Measurements from ENCODE around the gene ADAM23.

Gene ADAM23

DNA sequence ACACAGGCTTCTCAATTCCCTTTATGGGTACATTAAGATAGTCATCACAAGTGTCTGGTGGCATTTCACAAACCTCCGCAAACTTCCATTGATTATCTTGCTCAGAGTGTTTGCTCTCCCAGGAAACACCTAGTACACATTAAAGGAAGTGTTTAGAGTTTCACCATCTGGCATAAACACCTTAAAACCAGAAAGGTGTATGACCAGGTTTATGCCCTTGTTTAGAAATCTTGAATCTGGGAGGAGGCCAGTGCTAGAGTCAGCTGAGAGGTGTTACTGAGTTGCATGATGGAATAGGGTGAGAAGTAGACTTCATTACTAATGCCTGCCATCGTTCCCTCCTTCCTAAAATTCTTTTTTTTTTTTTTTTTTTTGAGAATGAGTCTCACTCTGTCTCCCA lies 120.0 kb downstream of the ADAM23 start:
- no peak for DNase-seq (ENCODE audit: low read depth, low spot score)

DNA sequence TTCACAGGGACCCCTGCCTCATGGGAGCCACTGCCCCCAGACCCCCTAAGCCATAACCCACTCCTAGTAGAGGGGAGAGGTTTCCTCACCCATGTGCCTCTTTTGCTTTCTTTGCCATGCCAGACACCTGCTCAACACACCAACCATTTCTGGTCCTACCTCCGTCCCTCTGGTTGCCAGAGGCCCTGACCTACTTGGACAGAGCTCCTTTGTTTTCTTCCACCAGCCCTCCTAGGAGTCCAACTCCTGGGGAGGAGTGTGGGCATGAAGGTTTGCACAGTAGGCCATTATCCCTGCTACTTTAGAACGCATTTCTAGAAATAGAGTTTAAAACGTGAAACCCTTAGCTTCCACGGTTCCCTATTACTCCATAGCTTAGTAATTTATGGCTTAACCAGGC lies 122.3 kb downstream of the ADAM23 start:
- no peak for DNase-seq (ENCODE audit: low read depth, low spot score)

DNA sequence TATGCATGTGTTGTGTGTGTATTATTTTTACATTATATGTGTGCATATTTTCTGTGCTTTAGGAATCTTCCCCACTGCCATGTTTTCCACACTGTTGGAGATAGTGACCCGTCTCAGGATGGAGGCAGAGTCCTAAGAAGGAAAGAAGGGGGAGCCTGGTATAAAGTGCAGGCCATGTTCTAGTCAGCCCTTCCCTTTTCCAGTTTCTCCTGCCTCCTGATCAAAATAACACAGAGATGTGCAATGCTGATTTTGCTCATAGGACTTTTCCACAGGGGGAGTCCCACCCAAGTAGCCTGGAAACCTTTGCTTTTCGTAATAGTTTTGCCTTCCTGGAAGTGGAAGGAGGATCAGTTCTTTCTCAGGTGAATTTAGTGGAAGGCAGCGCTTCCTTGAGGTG lies 126.1 kb downstream of the ADAM23 start:
- DNase-seq (ENCODE audit: low read depth, low spot score) = no peak

DNA sequence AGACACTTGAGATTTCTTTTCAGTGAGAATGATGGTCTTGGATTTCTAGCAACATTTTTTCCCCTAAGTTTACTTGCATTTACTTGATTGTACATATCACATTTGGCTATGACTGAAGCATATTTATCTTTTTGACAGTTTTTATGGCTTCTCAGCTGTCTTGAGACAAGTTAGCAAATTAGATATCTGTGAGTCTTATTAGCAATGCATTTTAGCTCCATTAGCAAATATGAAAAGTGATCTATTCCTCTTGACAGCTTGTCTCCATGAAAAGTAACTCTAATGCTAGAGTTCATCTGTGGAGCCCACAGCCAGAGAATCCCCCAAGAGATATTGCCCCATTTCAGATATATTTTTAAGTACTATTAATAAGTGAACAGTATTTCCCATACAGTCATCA lies 126.9 kb downstream of the ADAM23 start:
- no peak for DNase-seq (ENCODE audit: low read depth, low spot score)

DNA sequence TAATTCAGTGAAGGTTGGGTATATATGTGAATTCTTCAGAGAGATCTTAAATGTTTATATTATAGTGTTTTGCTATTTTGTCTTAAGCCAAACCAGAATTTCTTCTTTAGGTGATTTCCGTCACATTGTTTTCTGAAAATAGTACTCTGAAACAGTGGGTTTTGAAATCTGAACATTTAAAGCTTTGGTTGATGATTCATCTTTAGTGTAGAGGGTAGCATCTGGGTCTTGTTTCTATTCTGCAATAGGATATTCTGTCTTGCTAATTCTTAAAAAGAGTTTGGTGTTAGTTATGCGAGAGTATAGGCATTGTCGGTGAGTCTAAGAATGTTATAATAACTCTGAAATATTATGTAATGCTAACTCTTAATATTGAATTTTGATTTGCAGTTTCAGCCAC lies 129.4 kb downstream of the ADAM23 start:
- DNase-seq (ENCODE audit: low read depth, low spot score) = no peak

DNA sequence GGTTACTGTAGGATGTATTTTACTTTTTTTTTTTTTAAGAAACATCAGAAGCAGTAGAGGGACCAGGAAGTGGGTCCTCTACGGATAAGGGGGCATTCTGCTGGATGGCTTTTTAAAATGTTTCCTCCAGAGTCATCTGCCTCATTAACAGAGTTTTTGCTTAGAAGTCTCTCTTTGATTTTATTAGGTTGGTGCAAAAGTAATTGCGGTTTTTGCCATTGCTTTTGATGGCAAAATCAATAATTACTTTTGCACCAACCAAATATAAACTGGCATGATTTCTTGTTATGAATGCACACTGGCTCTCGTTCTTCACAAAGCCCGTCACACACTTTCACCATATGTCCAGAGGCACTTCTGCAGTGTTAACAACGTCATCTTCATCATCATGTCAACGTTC lies 130.5 kb downstream of the ADAM23 start:
- no peak for DNase-seq (ENCODE audit: low read depth, low spot score)

DNA sequence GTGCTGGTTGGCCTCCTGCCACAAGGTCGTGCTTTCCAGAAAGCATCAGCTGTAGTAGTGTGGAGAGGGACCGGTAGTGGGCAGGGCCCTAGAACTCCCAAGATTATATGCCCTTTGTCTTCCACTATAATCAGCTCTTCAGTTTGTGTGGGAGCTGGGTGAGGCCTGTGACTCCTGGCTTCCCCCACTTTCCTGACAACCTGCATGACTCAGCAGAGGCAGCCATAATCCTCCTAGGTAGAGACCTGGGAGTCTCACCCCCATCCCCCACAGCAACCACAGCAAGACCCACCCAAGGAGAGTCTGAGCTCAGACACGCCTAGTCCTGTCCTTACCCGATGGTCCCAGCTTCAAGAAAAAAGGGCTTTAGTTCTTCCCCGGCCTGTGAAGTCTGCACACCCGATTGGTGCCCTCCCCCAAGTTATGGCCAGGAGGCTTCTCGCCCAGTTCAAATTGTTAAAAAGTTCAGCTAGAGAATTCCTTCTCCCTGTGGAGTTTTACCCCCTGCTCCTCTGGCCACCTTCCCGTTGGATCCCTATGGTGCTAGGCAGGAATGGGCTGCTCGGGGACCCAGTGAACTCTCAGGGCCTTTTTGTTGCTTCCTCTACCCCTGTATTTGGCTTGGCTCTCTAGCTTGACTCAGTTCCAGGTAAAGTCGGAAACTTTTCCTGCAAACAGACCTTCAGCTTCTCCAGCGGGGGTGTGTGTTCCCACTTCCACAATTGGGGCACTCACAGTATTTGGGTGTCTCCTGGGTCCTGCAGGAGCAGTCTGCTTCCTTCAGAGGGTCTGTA lies 141.2 kb downstream of the ADAM23 start:
- no peak for DNase-seq (ENCODE audit: low read depth, low spot score)

DNA sequence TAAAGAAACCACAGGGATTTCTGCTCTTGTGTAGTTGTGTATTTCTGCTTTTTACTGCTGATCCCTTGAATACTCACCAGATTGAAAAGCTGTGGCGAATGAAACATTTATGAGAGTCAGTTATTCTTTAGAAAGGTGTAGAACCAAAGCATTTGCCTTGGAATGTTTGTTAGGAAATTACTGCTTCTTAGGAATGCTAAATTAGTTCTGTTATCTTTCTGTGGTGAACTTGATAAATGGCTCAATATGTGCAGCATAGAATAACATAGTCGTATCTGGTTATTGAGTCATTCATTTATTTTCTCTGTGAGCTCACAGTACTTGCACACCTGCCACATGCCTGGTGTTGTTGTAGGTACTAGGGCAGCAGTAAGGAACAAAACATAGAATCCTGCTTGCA lies 142.0 kb downstream of the ADAM23 start:
- DNase-seq (ENCODE audit: low read depth, low spot score) = no peak

DNA sequence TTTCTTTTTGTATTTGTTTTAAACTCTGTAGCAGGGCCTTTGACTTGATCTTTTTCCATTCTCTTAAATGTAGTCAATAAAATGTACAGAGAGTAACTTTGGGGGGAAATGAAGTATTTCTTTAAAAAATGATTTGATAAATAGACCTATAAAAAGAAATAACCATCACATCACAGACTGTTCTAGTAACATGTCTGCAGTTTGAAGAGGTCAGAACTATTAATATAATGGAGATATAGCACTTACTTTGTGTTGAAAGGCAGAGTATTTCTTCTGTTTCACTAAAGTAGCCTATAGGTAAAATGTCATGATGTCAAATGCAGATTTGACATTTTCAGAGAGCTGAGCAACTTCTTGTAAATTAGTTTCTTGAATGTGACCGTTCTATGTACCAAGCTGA lies 143.3 kb downstream of the ADAM23 start:
- no peak for DNase-seq (ENCODE audit: low read depth, low spot score)

DNA sequence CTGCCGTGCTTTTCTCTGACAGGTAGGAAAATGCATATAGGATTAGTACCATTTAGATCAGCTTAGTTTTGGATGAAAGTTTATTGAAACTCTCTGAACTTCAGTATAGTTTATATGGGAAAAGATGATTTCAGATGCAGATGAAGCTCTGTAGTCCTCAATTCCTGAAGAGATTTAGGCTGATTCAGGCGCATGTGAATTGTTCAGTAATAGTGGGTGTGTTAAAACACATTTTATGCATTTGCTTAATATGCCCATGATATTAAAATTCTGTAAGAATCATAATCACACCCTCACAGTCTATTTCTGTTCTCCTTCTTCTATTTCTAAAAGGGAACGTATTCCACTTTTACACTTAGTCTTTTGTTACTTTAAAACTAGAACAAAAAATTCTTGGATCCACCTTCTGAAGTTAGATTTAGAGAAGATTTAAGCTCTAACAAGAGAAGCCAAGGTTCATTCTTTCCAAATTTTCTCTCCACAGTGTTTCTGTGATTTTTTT lies 154.4 kb downstream of the ADAM23 start:
- no peak for DNase-seq (ENCODE audit: low read depth, low spot score)

DNA sequence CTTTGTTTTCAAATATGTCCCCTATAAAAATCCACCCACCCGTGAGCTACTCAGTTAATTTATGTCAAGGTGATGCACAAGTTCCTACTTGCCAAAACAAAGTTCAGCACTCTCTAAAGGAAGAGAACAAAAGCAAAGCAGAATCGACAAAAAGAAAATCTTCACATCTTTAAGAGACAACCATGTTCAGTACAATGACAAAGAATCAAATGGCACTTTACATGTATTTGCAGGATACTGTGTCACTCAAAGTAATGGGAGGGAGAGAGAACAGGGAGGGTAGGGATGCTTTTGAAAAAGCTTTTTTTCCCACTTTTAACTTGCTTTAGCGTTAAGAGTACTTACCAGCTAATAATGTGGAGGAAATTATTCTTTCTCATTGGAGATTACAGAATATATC lies 159.9 kb downstream of the ADAM23 start:
- no peak for DNase-seq (ENCODE audit: low read depth, low spot score)

DNA sequence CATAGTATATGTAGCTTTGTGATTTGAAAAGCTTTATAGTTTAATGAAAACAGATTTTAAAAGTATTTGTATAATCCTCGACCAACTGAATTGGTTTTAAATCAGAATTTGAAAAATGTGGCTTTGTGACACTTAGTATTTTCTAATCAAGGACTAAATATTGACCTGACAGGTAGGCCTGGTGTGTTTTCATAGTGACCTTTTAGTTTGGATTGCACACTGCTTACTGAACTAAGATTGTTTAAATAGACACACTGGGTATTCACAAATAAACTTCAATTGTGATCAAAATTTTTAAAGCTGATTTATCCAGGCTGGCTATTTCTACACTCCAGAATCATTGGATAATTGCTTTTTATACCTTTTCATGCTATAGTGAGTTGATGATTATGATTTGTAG lies 167.1 kb downstream of the ADAM23 start:
- DNase-seq (ENCODE audit: low read depth, low spot score) = no peak

DNA sequence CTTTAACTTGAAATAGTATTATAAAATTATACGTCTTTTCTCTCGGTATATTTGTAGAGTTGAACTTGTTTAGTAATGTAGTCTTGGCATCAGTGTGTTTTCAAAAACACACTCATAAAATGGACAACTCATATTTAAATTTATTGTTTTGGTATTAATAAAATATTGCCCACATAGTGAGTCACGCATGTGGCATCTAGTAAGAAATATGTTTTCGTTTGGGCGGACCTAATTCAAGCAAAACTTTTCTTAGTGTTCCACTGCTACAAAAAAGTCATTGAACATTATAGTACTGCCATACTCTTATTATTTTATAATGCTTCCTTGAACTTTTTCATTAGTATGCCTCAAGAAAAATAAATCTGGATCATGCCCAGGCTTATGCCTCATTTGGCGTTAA lies 167.9 kb downstream of the ADAM23 start:
- no peak for DNase-seq (ENCODE audit: low read depth, low spot score)

DNA sequence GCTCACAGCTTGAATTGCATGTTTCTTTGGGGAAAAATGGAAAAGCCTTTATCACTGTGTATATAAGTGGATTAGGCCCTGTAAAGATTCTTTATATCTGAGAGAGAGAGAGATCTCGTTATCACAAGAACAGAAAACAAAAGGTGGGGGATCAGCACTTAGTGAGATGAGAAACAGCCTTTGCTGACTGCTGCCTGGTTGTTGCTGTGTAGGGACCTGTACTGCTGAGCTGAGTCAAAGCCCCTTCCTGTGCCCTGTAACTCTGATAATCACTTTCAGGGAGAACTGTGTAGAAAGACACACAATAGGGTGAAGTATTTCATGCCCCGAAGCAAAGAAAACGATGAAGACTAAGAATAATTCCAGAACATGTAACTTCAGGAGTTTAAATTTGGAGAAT lies 168.4 kb downstream of the ADAM23 start:
- no peak for DNase-seq (ENCODE audit: low read depth, low spot score)

DNA sequence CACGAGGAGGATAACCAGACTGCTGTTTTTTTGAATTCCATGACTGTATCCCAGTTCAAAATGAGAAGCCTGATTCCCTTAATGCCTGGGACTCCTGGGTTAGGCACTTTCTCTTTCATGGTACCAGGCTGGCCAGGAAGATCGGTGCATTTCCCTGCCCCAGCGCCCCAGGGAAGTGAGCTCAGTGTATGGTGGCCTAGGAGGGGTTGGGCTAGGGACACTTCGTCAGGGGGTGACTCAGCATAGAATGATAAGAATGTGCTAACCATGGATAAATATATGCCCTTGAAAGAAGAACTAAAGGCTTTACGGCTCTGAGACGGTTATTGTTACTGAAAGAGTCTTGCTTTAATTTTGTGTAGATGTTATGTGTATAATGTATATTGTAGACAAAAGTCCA lies 171.5 kb downstream of the ADAM23 start:
- DNase-seq (ENCODE audit: low read depth, low spot score) = no peak

DNA sequence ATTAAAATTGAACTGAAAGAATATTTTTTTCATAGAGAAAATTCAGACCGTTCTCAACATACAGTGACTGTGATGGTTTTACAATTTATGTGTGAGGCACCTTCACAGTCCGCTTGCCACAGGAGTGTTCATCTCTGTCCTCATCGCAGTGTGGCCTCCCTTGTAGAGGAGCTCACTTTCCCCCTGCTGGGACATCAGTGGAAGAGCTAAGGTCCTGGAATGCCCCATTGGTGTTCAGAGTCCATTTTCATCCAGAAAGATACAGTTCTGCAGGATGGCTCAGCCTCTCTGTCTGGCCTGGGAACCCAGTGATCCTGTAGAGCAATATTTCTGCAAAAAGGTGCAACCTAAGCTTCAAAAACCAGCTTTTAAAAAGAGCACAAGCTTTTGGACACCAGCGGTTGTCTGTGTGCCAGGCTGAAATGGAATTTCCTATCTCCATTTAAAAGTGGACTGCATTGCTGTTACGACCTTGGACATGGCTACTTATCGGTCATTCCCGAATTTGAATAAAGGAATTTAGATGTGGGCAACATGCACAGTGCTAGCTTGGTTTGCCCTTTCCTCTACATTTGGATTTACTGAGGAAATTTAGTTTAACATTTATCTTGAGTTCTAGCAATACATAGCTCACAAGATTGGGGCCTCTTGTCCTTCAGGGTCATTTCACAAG lies 172.2 kb downstream of the ADAM23 start:
- no peak for DNase-seq (ENCODE audit: low read depth, low spot score)

DNA sequence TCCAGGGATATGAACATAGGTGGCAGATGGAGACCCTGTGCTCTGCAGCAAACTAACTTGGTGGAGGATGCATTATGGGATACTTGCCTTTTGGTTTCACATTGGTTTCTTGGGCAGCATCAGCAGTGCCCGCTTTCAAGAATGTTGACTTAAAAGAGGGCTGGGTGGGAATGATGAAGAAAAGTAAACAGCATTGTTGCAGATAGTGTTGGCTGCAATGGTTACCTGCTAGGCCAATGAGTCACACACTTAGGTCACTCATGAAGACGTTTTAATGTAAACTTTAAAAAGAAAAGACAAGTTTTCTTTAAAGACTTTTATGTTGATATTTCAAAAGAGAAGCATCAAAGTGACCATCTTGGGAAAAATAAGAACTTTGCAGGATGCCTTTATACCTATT lies 172.8 kb downstream of the ADAM23 start:
- no peak for DNase-seq (ENCODE audit: low read depth, low spot score)

DNA sequence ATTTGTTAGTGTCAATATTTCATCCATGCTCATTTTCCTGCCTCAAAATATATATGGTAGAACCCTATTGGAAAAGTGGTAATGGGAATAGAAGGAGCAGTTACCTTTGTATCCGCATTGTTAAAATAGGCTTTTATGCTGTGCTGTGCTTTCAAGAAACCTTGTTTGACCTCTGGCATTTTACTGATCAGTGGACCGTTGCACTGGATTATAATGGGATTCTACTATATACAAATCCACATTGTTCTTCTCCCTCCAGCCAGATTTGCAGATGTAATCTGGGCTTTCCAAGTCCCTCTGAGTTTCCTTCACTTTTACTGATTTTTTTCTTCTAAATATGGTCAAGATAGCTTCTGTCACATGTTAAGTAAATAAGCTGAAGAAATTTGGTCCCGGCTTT lies 175.7 kb downstream of the ADAM23 start:
- no peak for DNase-seq (ENCODE audit: low read depth, low spot score)

DNA sequence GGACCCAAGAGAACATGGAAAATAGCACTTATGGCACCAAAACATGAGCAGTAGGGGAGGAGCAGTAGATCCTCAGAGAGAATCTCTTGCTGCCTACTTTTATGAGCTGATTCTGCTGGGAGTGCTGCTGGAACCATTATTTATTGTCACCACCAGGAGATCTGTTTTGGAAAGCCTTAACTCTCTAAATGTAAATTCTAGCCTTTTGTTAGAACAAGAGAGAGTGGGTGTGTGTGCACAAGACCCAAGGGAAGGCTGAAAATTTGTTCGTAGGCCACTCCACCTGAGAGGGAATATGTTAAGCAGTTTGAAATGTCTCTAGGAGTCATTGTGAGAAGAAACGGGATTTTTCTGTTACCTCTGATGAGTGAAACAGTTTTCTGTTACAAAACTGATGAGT lies 182.8 kb downstream of the ADAM23 start:
- no peak for DNase-seq (ENCODE audit: low read depth, low spot score)

DNA sequence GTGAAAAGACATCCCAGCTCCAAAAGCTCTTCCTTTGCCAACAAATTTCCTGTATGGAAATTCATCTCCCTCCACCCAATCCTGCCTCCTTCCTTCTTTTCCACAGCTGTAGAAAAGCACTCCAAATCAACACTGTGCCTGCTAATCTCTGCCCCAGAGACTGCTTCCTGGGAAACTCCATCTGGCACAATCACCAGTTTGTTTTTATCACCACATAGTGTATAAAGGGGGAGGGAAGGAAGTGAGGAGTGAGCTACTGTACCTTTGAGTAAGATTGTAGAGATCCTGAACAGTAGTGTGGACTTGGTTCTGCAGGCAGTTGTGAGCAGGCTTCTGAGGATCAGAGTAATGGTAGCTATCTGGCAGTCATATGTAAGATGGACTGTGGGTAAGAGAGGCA lies 184.3 kb downstream of the ADAM23 start:
- DNase-seq (ENCODE audit: low read depth, low spot score) = no peak

DNA sequence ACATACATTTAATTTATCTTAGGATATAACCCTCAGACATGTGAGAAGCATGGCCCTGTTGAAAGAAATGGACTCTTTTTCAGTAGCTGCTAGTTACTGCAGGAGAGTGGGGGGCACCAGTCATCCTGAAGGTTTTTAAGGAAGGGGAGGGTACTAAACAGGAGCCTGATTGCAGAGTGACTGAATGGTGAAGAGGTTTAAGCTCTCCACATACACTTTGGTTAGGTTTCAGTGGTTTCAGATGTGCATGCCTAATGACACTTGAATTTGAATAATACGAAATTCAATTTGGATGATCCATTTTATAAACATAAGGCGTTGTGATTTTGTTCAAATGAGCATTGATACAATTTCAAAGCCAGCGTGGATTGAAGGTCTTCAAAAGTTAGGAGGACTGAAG lies 188.0 kb downstream of the ADAM23 start:
- no peak for DNase-seq (ENCODE audit: low read depth, low spot score)

DNA sequence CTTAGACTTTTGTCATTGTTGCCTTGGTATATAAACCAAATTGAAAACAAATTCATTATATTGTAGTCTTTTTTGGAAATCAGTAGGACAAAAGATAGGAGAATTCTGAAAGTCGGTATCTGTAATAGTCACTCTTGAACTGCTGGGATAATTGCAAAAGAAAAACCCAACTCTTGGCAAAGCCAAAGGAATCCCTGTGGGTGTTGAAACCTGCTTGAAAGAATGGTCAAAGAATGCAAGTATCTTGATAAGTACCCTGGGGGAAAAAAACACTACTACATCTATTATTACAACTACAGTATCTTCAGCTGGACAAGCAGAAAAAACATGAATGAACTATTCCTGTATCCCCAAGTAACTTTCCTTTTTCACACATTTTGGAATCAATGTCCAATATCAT lies 191.7 kb downstream of the ADAM23 start:
- no peak for DNase-seq (ENCODE audit: low read depth, low spot score)

DNA sequence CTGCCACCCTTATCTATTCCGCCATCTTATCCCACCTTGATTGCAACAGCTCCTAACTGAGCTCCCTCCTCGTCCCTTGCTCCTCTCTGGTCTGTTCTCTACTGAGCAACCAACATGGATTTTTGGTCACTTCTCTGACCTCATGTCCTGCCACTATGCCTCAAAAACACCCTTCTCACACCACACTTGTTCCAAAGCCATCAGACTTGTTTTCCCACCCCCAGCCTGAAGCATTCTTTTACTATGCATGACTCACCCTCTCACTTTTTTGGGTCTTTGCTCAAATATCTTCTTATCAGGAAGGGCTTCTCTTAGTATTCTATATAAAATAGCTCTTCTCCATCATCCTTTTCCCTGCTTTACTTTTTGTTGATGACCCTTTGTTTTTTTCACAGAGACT lies 196.3 kb downstream of the ADAM23 start:
- DNase-seq (ENCODE audit: low read depth, low spot score) = no peak

Measured in brain pericyte (primary cell).